ENCODE results near the gene CHKB.
"Not testable (repeated sequence)": the region's sequence is repeated elsewhere in the genome, so short reads cannot be mapped to it uniquely, and the experiment has no call there.

CHKB gene

GRCh38 chr22:50611341-50612060 lies 28.9 kb upstream of the CHKB start:
- no peak for DNase-seq

- DNase-seq, result no peak
These were observed 27.9 kb upstream of the CHKB start for GRCh38 chr22:50610581-50610980.

- no peak for DNase-seq
These were observed 27.4 kb upstream of the CHKB start for GRCh38 chr22:50610041-50610451.

- no peak for DNase-seq
These were observed 26.9 kb upstream of the CHKB start for GRCh38 chr22:50609599-50609998.

GRCh38 chr22:50608996-50609395 lies 26.3 kb upstream of the CHKB start:
- no peak for DNase-seq

- not testable (repeated sequence) for DNase-seq
These were observed 25.6 kb upstream of the CHKB start for GRCh38 chr22:50608058-50608840.

- no peak for DNase-seq
These were observed 25.0 kb upstream of the CHKB start for GRCh38 chr22:50607659-50608020.

- DNase-seq, result no peak
These were observed 24.5 kb upstream of the CHKB start for GRCh38 chr22:50606946-50607658.

- no peak for DNase-seq
These were observed 23.7 kb upstream of the CHKB start for GRCh38 chr22:50606165-50606945.

- DNase-seq, result no peak
These were observed 23.0 kb upstream of the CHKB start for GRCh38 chr22:50605613-50606074.

GRCh38 chr22:50605002-50605612 lies 22.5 kb upstream of the CHKB start:
- DNase-seq, result no peak

- no peak for DNase-seq
These were observed 21.8 kb upstream of the CHKB start for GRCh38 chr22:50604256-50605001.

- no peak for DNase-seq
These were observed 21.0 kb upstream of the CHKB start for GRCh38 chr22:50603511-50604255.

GRCh38 chr22:50602338-50602700 lies 19.7 kb upstream of the CHKB start:
- DNase-seq, result no peak

GRCh38 chr22:50601669-50602337 lies 19.2 kb upstream of the CHKB start:
- no peak for DNase-seq

- DNase-seq, result no peak
These were observed 18.5 kb upstream of the CHKB start for GRCh38 chr22:50600967-50601668.

- no peak for DNase-seq
These were observed 17.9 kb upstream of the CHKB start, which contains the start of gene MAPK8IP2 for GRCh38 chr22:50600538-50600937. Gene MAPK8IP2, plus strand, starts transcription at chr22:50600793. Its CDS starts 26 bp downstream, at chr22:50600819.

- DNase-seq, result peak; percentile 63 to 69
These were observed 17.3 kb upstream of the CHKB start for GRCh38 chr22:50599816-50600455.

GRCh38 chr22:50597097-50597496 lies 14.4 kb upstream of the CHKB start:
- DNase-seq, result no peak

Data from activated CD4-positive, alpha-beta T cell treated with anti-CD3 and anti-CD28 coated beads, Interleukin-2, amount 50 U/mL, for 48 hours (primary cell).